Stimulated activated CD8-positive, alpha-beta memory T cell treated with anti-CD3 and anti-CD28 coated beads, Interleukin-7, amount 100 ng/mL, for 48 hours (primary cell): ENCODE data around the gene CYP39A1.
"Not testable (repeated sequence)": the region's sequence is repeated elsewhere in the genome, so short reads cannot be mapped to it uniquely, and the experiment has no call there.

ENCODE experiments used
- DNase-seq, 2 donors: peaks; one replicate each; pipeline ENCODE4 v3.0.0-alpha.2; 2020; ENCODE audit warnings: low read depth in 1 of 2; ENCODE audit errors: extremely low read depth in 1 of 2

The CYP39A1 gene

GRCh38 chr6:46651006-46651405 is 1.6 kb downstream of the CYP39A1 start:
- DNase-seq = no peak

- no peak for DNase-seq
Observed at GRCh38 chr6:46648869-46649492, 3.6 kb downstream of the CYP39A1 start.

GRCh38 chr6:46648108-46648507 is 4.5 kb downstream of the CYP39A1 start:
- not testable (repeated sequence) for DNase-seq

- no peak for DNase-seq
Observed at GRCh38 chr6:46645265-46645664, 7.4 kb downstream of the CYP39A1 start.

GRCh38 chr6:46642928-46643751 is 9.5 kb downstream of the CYP39A1 start:
- DNase-seq = no peak

GRCh38 chr6:46638650-46639049 is 14.0 kb downstream of the CYP39A1 start:
- DNase-seq = no peak

- DNase-seq = no peak
Observed at GRCh38 chr6:46637933-46638332, 14.7 kb downstream of the CYP39A1 start.

- no peak for DNase-seq
Observed at GRCh38 chr6:46637145-46637544, 15.5 kb downstream of the CYP39A1 start.

GRCh38 chr6:46635462-46635861 is 17.2 kb downstream of the CYP39A1 start:
- DNase-seq = no peak

GRCh38 chr6:46632053-46632452 is 20.6 kb downstream of the CYP39A1 start:
- DNase-seq = no peak

GRCh38 chr6:46629691-46630090 is 22.9 kb downstream of the CYP39A1 start:
- no peak for DNase-seq

- DNase-seq = no peak
Observed at GRCh38 chr6:46628976-46629375, 23.6 kb downstream of the CYP39A1 start.

- DNase-seq = no peak
Observed at GRCh38 chr6:46628498-46628897, 24.1 kb downstream of the CYP39A1 start.

GRCh38 chr6:46626976-46627375 is 25.6 kb downstream of the CYP39A1 start:
- no peak for DNase-seq

GRCh38 chr6:46626228-46626909 is 26.2 kb downstream of the CYP39A1 start:
- DNase-seq = no peak

- no peak for DNase-seq
Observed at GRCh38 chr6:46618726-46619125, 33.9 kb downstream of the CYP39A1 start.

- no peak for DNase-seq
Observed at GRCh38 chr6:46612645-46613044, 40.0 kb downstream of the CYP39A1 start.

GRCh38 chr6:46610862-46611553 is 41.6 kb downstream of the CYP39A1 start:
- no peak for DNase-seq

- no peak for DNase-seq
Observed at GRCh38 chr6:46606338-46606737, 46.3 kb downstream of the CYP39A1 start.

- DNase-seq = no peak
Observed at GRCh38 chr6:46605091-46605797, 47.4 kb downstream of the CYP39A1 start.

GRCh38 chr6:46598215-46598614 is 54.4 kb downstream of the CYP39A1 start:
- DNase-seq = no peak
